ENCODE measurements around the gene NOS1AP.

- peak; percentile 99 for TF ChIP-seq GATA2 (IDR thresholded peaks at IDR 0.05; ENCODE audit: low read depth, low read length)
- TF ChIP-seq GATA3 (IDR thresholded peaks at IDR 0.05; ENCODE audit: low read depth, low read length): peak; percentile 98
Measured at GRCh38 chr1:162062542-162063015, 6.9 kb upstream of the NOS1AP start.
